Hepatocyte (in vitro differentiated cells): ENCODE results near the gene ABCA2. TPM values are rescaled to one million over a fixed set of nuclear protein-coding genes. Genes with fewer than 3 reads are reported as not detected.

Experiments used
- DNase-seq: peaks from one replicate; pipeline ENCODE4 v3.0.0-alpha.2; 2016; ENCODE audit warnings: low spot score
- H2AFZ ChIP-seq: fragments of 200-600 bp; sonication (generic); 2 replicates; pipeline ENCODE4 v1.6.0; 2016; ENCODE audit warnings: antibody characterized with exemption, mild to moderate bottlenecking
- H3K27ac ChIP-seq: fragments of 200-600 bp; sonication (generic); 2 replicates; pipeline ENCODE4 v1.5.1; 2016; ENCODE audit warnings: mild to moderate bottlenecking
- H3K27me3 ChIP-seq: fragments of 200-600 bp; sonication (generic); 2 replicates; pipeline ENCODE4 v1.6.1; 2016
- H3K36me3 ChIP-seq: fragments of 200-600 bp; sonication (generic); replicated peaks from 2 replicates; pipeline ENCODE4 v1.5.1; 2016; ENCODE audit warnings: low read depth; ENCODE audit not compliant: insufficient read depth
- H3K4me1 ChIP-seq: fragments of 200-600 bp; sonication (generic); 2 replicates; pipeline ENCODE4 v1.5.1; 2016; ENCODE audit warnings: mild to moderate bottlenecking, moderate library complexity; ENCODE audit not compliant: insufficient read depth
- H3K4me2 ChIP-seq: fragments of 200-600 bp; sonication (generic); 2 replicates; pipeline ENCODE4 v1.6.0; 2016
- H3K4me3 ChIP-seq: fragments of 200-600 bp; sonication (generic); 2 replicates; pipeline ENCODE4 v1.5.1; 2016; ENCODE audit warnings: mild to moderate bottlenecking
- H3K79me2 ChIP-seq: fragments of 200-600 bp; sonication (generic); 2 replicates; pipeline ENCODE4 v1.6.0; 2017; ENCODE audit warnings: mild to moderate bottlenecking
- H3K9me2 ChIP-seq: fragments of 200-600 bp; sonication (generic); replicated peaks from 2 replicates; pipeline ENCODE4 v1.6.0; 2017; ENCODE audit warnings: mild to moderate bottlenecking; ENCODE audit not compliant: insufficient read depth
- H3K9me3 ChIP-seq: fragments of 200-600 bp; sonication (generic); 2 replicates; pipeline ENCODE4 v1.5.1; 2016; ENCODE audit warnings: low read depth, mild to moderate bottlenecking
- H4K20me1 ChIP-seq: fragments of 200-600 bp; sonication (generic); 2 replicates; pipeline ENCODE4 v1.6.0; 2016; ENCODE audit warnings: mild to moderate bottlenecking; ENCODE audit not compliant: insufficient read depth, poor library complexity, severe bottlenecking
- EZH2 ChIP-seq: fragments of 200-600 bp; sonication (generic); IDR thresholded peaks from 2 replicates; pipeline ENCODE4 v1.6.1; 2016; ENCODE audit warnings: antibody characterized with exemption, mild to moderate bottlenecking, borderline replicate concordance
- EZH2phosphoT487 ChIP-seq: fragments of 200-600 bp; sonication (generic); IDR thresholded peaks from one replicate; pipeline ENCODE4 v1.6.1; 2018; ENCODE audit warnings: antibody characterized with exemption, mild to moderate bottlenecking, low read depth, moderate library complexity; ENCODE audit not compliant: unreplicated experiment, severe bottlenecking
- WGBS: methylation state at CpG from one replicate; pipeline ENCODE4 v1.1.6; 2016; ENCODE audit warnings: low lambda C conversion rate; ENCODE audit errors: missing lambda C conversion rate; 5-methylcytosine and 5-hydroxymethylcytosine counted together
- polyA plus RNA-seq: library from polyadenylated mRNA; unstranded; fragments of >200 nt; fragmentation: Nextera tagmentation; extraction: Ambion mirVana; gene quantifications from 2 replicates; pipeline ENCODE4 v1.2.1, GENCODE V29; 2016
- total RNA-seq: library from RNA; depleted of rRNA; stranded (reverse); fragments of >200 nt; gene quantifications from 2 replicates; pipeline ENCODE4 v1.2.3, GENCODE V29; 2014
- TF ChIP-seq, protein P1 (sequence below): fragments of 200-600 bp; sonication (generic); IDR thresholded peaks from 2 replicates; pipeline ENCODE4 v1.5.1; 2016; ENCODE audit warnings: antibody characterized with exemption, mild to moderate bottlenecking; ENCODE audit not compliant: poor library complexity

ABCA2 gene
- total and polyA plus RNA-seq, 2 experiments from 2014 or later, result 14.6 to 15.6 TPM

- Histone ChIP-seq H3K4me3 (no peak overlapping the region), H3K79me2 (no peaks in the 10 kb centered on the region), H3K36me3 (no peaks in the 10 kb centered on the region), H3K4me2 (no peak overlapping the region), H4K20me1 (no peaks in the 10 kb centered on the region), H3K9me3 (no peaks in the 10 kb centered on the region), H2AFZ (no peak overlapping the region), H3K9me2 (no peaks in the 10 kb centered on the region), H3K4me1 (no peaks in the 10 kb centered on the region), H3K27ac (no peak overlapping the region), H3K27me3 (no peaks in the 10 kb centered on the region)
- TF ChIP-seq, protein P1, sequence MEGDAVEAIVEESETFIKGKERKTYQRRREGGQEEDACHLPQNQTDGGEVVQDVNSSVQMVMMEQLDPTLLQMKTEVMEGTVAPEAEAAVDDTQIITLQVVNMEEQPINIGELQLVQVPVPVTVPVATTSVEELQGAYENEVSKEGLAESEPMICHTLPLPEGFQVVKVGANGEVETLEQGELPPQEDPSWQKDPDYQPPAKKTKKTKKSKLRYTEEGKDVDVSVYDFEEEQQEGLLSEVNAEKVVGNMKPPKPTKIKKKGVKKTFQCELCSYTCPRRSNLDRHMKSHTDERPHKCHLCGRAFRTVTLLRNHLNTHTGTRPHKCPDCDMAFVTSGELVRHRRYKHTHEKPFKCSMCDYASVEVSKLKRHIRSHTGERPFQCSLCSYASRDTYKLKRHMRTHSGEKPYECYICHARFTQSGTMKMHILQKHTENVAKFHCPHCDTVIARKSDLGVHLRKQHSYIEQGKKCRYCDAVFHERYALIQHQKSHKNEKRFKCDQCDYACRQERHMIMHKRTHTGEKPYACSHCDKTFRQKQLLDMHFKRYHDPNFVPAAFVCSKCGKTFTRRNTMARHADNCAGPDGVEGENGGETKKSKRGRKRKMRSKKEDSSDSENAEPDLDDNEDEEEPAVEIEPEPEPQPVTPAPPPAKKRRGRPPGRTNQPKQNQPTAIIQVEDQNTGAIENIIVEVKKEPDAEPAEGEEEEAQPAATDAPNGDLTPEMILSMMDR, result no peak
- TF ChIP-seq EZH2 (no peak), EZH2phosphoT487 (no peak)
- WGBS, result 88% methylated on average over 17 of the region's 17 CpGs
- no peak for DNase-seq
Observed at GRCh38 chr9:136968333-136969127, 59.5 kb downstream of the ABCA2 start.

- Histone ChIP-seq H3K9me2 (no peaks in the 10 kb centered on the region), H3K27ac (no peak overlapping the region), H3K4me2 (no peak overlapping the region), H3K9me3 (no peaks in the 10 kb centered on the region), H2AFZ (no peak overlapping the region), H3K36me3 (no peaks in the 10 kb centered on the region), H3K79me2 (no peaks in the 10 kb centered on the region), H3K27me3 (no peaks in the 10 kb centered on the region), H3K4me3 (no peak overlapping the region), H3K4me1 (no peaks in the 10 kb centered on the region), H4K20me1 (no peaks in the 10 kb centered on the region)
- no peak for DNase-seq
- WGBS, result 53% methylated on average over 23 of the region's 23 CpGs
- TF ChIP-seq EZH2 (no peak), EZH2phosphoT487 (no peak)
- TF ChIP-seq, protein P1, result no peak
Observed at GRCh38 chr9:136965771-136966484, 62.1 kb downstream of the ABCA2 start.

- TF ChIP-seq, protein P1, result no peak
- no peak for TF ChIP-seq EZH2phosphoT487
- no peak for TF ChIP-seq EZH2
- Histone ChIP-seq H3K9me3 (no peaks in the 10 kb centered on the region), H3K9me2 (no peaks in the 10 kb centered on the region), H3K27me3 (no peaks in the 10 kb centered on the region), H3K4me3 (no peak overlapping the region), H3K36me3 (no peaks in the 10 kb centered on the region), H3K4me2 (no peak overlapping the region), H4K20me1 (no peaks in the 10 kb centered on the region), H3K79me2 (no peaks in the 10 kb centered on the region), H3K27ac (no peak overlapping the region), H3K4me1 (no peaks in the 10 kb centered on the region), H2AFZ (no peak overlapping the region)
- WGBS, result 87% methylated on average over 23 of the region's 26 CpGs
- no peak for DNase-seq
Observed at GRCh38 chr9:136964833-136965422, 63.1 kb downstream of the ABCA2 start.
